ENCODE measurements around the gene TBC1D19.
A peak's percentile ranks its signal among the peaks of the same experiment; 100 is the strongest.
"Not testable (repeated sequence)": the region's sequence is repeated elsewhere in the genome, so short reads cannot be mapped to it uniquely, and the experiment has no call there.

The TBC1D19 gene

GRCh38 chr4:26594371-26594770, 10.5 kb downstream of the TBC1D19 start:
- no peak for DNase-seq (ENCODE audit: low read depth)
- H3K4me3 ChIP-seq (ENCODE audit: low read depth, low read length), result no peak overlapping the region

- DNase-seq (ENCODE audit: low read depth), result no peak
These were observed 10.9 kb downstream of the TBC1D19 start for GRCh38 chr4:26594778-26595177.

GRCh38 chr4:26596843-26597242, 13.0 kb downstream of the TBC1D19 start:
- no peak for DNase-seq (ENCODE audit: low read depth)
- no peak overlapping the region for H3K4me3 ChIP-seq (ENCODE audit: low read depth, low read length)

More at GRCh38 chr4:26594778-26595177, 10.9 kb downstream of the TBC1D19 start:
- no peak overlapping the region for H3K4me3 ChIP-seq (ENCODE audit: low read depth, low read length)

- no peak overlapping the region for H3K4me3 ChIP-seq (ENCODE audit: low read depth, low read length)
- no peak for DNase-seq (ENCODE audit: low read depth)
These were observed 17.3 kb downstream of the TBC1D19 start for GRCh38 chr4:26601204-26601603.

- DNase-seq (ENCODE audit: low read depth), result no peak
- no peak overlapping the region for H3K4me3 ChIP-seq (ENCODE audit: low read depth, low read length)
These were observed 23.9 kb downstream of the TBC1D19 start for GRCh38 chr4:26607776-26608175.

- no peak overlapping the region for H3K4me3 ChIP-seq (ENCODE audit: low read depth, low read length)
- no peak for DNase-seq (ENCODE audit: low read depth)
These were observed 25.5 kb downstream of the TBC1D19 start for GRCh38 chr4:26609391-26609790.

- H3K4me3 ChIP-seq (ENCODE audit: low read depth, low read length), result no peak overlapping the region
- DNase-seq (ENCODE audit: low read depth), result no peak
These were observed 26.0 kb downstream of the TBC1D19 start for GRCh38 chr4:26609868-26610267.

GRCh38 chr4:26611372-26611771, 27.5 kb downstream of the TBC1D19 start:
- no peak overlapping the region for H3K4me3 ChIP-seq (ENCODE audit: low read depth, low read length)
- no peak for DNase-seq (ENCODE audit: low read depth)

GRCh38 chr4:26611885-26612284, 28.0 kb downstream of the TBC1D19 start:
- H3K4me3 ChIP-seq (ENCODE audit: low read depth, low read length), result no peak overlapping the region
- DNase-seq (ENCODE audit: low read depth), result no peak

GRCh38 chr4:26613237-26613636, 29.4 kb downstream of the TBC1D19 start:
- no peak for DNase-seq (ENCODE audit: low read depth)
- H3K4me3 ChIP-seq (ENCODE audit: low read depth, low read length), result no peak overlapping the region

- no peak for DNase-seq (ENCODE audit: low read depth)
- no peak overlapping the region for H3K4me3 ChIP-seq (ENCODE audit: low read depth, low read length)
These were observed 29.9 kb downstream of the TBC1D19 start for GRCh38 chr4:26613735-26614134.

- no peak overlapping the region for H3K4me3 ChIP-seq (ENCODE audit: low read depth, low read length)
- peak; percentile 51 for DNase-seq (ENCODE audit: low read depth)
These were observed 35.9 kb downstream of the TBC1D19 start for GRCh38 chr4:26619784-26620183.

- DNase-seq (ENCODE audit: low read depth), result no peak
- H3K4me3 ChIP-seq (ENCODE audit: low read depth, low read length), result no peak overlapping the region
These were observed 37.5 kb downstream of the TBC1D19 start for GRCh38 chr4:26621366-26621765.

- H3K4me3 ChIP-seq (ENCODE audit: low read depth, low read length), result no peak overlapping the region
- DNase-seq (ENCODE audit: low read depth), result no peak
These were observed 39.0 kb downstream of the TBC1D19 start for GRCh38 chr4:26622913-26623312.

- DNase-seq (ENCODE audit: low read depth); H3K4me3 ChIP-seq (ENCODE audit: low read depth, low read length): not testable (repeated sequence)
These were observed 42.8 kb downstream of the TBC1D19 start for GRCh38 chr4:26626658-26627057.

- no peak overlapping the region for H3K4me3 ChIP-seq (ENCODE audit: low read depth, low read length)
- DNase-seq (ENCODE audit: low read depth), result no peak
These were observed 49.0 kb downstream of the TBC1D19 start for GRCh38 chr4:26632916-26633315.

- H3K4me3 ChIP-seq (ENCODE audit: low read depth, low read length), result no peak overlapping the region
- DNase-seq (ENCODE audit: low read depth), result no peak
These were observed 50.4 kb downstream of the TBC1D19 start for GRCh38 chr4:26634237-26634636.

- no peak overlapping the region for H3K4me3 ChIP-seq (ENCODE audit: low read depth, low read length)
- no peak for DNase-seq (ENCODE audit: low read depth)
These were observed 52.6 kb downstream of the TBC1D19 start for GRCh38 chr4:26636458-26636857.

- not testable (repeated sequence) for DNase-seq (ENCODE audit: low read depth); H3K4me3 ChIP-seq (ENCODE audit: low read depth, low read length)
These were observed 56.8 kb downstream of the TBC1D19 start for GRCh38 chr4:26640639-26641038.

- no peak overlapping the region for H3K4me3 ChIP-seq (ENCODE audit: low read depth, low read length)
- DNase-seq (ENCODE audit: low read depth), result no peak
These were observed 63.8 kb downstream of the TBC1D19 start for GRCh38 chr4:26647523-26648224.

- DNase-seq (ENCODE audit: low read depth), result no peak
- no peak overlapping the region for H3K4me3 ChIP-seq (ENCODE audit: low read depth, low read length)
These were observed 64.4 kb downstream of the TBC1D19 start for GRCh38 chr4:26648260-26648659.

- DNase-seq (ENCODE audit: low read depth), result no peak
- H3K4me3 ChIP-seq (ENCODE audit: low read depth, low read length), result no peak overlapping the region
These were observed 76.4 kb downstream of the TBC1D19 start for GRCh38 chr4:26660261-26660660.
